ENCODE results near the gene TSACC. TPM values are rescaled to one million over a fixed set of nuclear protein-coding genes. Genes with fewer than 3 reads are reported as not detected.

TSACC gene
- 0.47 and 0.82 TPM in 2 replicates for total RNA-seq

GRCh38 chr1:156338180-156338976, at the start of gene TSACC, which contains the start of gene CCT3:
TSS of gene TSACC (plus strand) at chr1:156338526. CDS start at chr1:156339758, 1,232 bp downstream.
TSS of gene CCT3 (minus strand) at chr1:156338292. CDS start at chr1:156338184, 108 bp downstream.
- Mint-ChIP-seq H3K4me1 (peaks cover 26% of the 10 kb centered on the region), H3K36me3 (ENCODE audit: low read depth) (peaks cover 45% of the 10 kb centered on the region), H3K27ac (peak within 1 kb of the TSS; percentile 97), H3K9me3 (peaks cover 3% of the 10 kb centered on the region), H3K27me3 (peaks cover 9% of the 10 kb centered on the region), H3K4me3 (peak within 1 kb of the TSS; percentile 99)
- intact Hi-C loops (cut with micrococcal nuclease), result loop anchor here (1.0 to 5.0 kb wide), 3 partner anchors 56 to 286 kb away; partner anchors contain the start of genes LAMTOR2, MEF2D, SMG5 and UBQLN4
- peak; percentile 100 for DNase-seq

DNA sequence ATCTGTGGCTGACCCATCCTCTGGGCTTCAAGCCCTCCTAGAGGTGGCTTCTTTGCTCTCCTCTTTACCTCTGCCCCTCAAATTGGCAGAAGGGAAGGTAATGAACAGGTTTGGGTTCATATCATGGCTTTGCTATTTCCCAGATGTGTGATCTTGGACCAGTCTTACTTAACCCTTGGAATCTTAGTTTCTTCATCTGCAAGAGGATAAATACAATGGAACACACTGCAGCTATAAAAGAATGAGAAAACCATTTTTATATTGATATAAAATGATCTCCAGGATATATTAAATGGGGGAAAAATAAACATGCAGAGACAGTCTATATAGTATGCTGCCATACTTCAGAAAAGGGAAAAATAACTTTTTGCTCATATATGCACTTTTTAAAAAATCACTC, 48.5 kb upstream of the TSACC start:
- Mint-ChIP-seq H3K27me3 (no peaks in the 10 kb centered on the region), H3K4me1 (peaks cover 10% of the 10 kb centered on the region), H3K4me3 (no peak overlapping the region), H3K36me3 (ENCODE audit: low read depth) (peaks cover 11% of the 10 kb centered on the region), H3K27ac (no peak overlapping the region), H3K9me3 (no peaks in the 10 kb centered on the region)
- intact Hi-C loops (cut with micrococcal nuclease), result no loop called here
- DNase-seq, result no peak

DNA sequence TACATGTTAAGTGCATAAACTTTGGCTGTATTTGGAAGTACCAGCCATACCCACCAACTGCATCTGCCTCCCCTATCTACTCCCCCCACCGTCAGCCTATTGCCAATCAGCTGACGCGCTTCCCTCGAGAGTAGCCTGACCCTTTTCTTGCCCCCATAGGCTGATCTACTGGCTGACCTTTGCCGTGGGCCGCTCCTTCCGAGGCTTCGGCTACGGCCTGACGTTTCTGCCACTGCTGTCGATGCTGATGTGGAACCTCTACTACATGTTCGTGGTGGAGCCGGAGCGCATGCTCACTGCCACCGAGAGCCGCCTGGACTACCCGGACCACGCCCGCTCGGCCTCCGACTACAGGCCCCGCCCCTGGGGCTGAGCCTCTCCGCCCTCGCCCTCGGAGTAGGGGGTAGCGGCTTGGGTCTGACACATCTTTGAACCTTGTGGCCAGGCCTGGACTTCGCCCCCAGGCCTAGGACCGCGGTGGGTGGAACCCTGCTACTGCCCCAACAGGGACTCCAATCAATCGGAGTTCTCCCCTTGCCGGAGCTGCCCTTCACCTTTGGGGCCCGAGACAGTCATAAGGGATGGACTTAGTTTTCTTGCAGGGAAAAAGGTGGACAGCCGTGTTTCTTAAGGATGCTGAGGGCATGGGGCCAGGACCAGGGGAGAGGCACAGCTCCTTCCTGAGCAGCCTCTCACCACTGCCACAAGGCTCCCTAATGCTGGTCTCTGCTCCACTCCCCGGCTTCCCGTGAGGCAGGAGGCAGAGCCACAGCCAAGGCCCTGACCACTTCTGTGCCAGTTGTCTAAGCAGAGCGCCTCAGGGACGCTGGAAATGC, 46.9 kb upstream of the TSACC start:
- no peaks in the 10 kb centered on the region for H3K27me3 Mint-ChIP-seq
- no peak overlapping the region for H3K27ac Mint-ChIP-seq
- no peaks in the 10 kb centered on the region for H3K9me3 Mint-ChIP-seq
- H3K36me3 Mint-ChIP-seq (ENCODE audit: low read depth), result peaks cover 9% of the 10 kb centered on the region
- intact Hi-C loops (cut with micrococcal nuclease), result no loop called here
- peaks cover 18% of the 10 kb centered on the region for H3K4me1 Mint-ChIP-seq
- DNase-seq, result peak; percentile 67
- H3K4me3 Mint-ChIP-seq, result peak overlapping the region; percentile 50

GRCh38 chr1:156293098-156293434, 45.3 kb upstream of the TSACC start:
- no peak overlapping the region for H3K4me3 Mint-ChIP-seq
- intact Hi-C loops (cut with micrococcal nuclease), result no loop called here

DNA sequence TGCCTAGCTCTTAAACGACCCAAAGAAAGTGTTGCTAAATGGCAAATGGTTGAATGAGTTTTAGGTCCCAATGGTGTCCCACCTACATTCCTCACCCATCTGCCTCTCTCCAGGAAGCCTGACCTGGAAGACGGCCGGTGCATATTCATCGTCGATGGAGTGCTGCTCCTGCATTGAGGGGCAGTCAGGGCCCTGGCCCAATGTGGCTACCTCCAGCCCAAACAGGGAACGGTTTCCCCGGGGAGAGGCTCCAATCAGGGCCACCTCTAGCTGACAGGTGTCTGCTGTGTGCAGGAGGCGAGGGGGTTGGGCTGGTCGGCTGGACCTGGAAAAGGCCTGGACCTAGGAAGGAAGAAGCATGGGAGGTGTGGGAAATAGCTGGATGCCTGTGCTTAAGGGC, 44.4 kb upstream of the TSACC start:
- no peak overlapping the region for H3K4me3 Mint-ChIP-seq
- H3K36me3 Mint-ChIP-seq (ENCODE audit: low read depth), result peaks cover 6% of the 10 kb centered on the region
- H3K4me1 Mint-ChIP-seq, result peaks cover 18% of the 10 kb centered on the region
- no peak overlapping the region for H3K27ac Mint-ChIP-seq
- H3K9me3 Mint-ChIP-seq, result no peaks in the 10 kb centered on the region
- DNase-seq, result no peak
- intact Hi-C loops (cut with micrococcal nuclease), result no loop called here
- H3K27me3 Mint-ChIP-seq, result no peaks in the 10 kb centered on the region

More at GRCh38 chr1:156293098-156293434, 45.3 kb upstream of the TSACC start:
- Mint-ChIP-seq H3K9me3 (no peaks in the 10 kb centered on the region), H3K4me1 (peaks cover 18% of the 10 kb centered on the region), H3K36me3 (ENCODE audit: low read depth) (peaks cover 9% of the 10 kb centered on the region), H3K27ac (no peak overlapping the region), H3K27me3 (no peaks in the 10 kb centered on the region)
- no peak for DNase-seq

- peak; percentile 88 for DNase-seq
- intact Hi-C loops (cut with micrococcal nuclease), result loop anchor here (1.0 kb wide), 1 partner anchor 12 kb away; no protein-coding TSS in a partner anchor
- Mint-ChIP-seq H3K27me3 (no peaks in the 10 kb centered on the region), H3K9me3 (no peaks in the 10 kb centered on the region), H3K4me3 (peak within 1 kb of the TSS; percentile 93), H3K27ac (peak within 1 kb of the TSS; percentile 74), H3K4me1 (peaks cover 18% of the 10 kb centered on the region), H3K36me3 (ENCODE audit: low read depth) (peaks cover 4% of the 10 kb centered on the region)
These were observed 42.9 kb upstream of the TSACC start, which contains the start of gene GLMP for GRCh38 chr1:156295391-156295947. TSS of gene GLMP (minus strand) at chr1:156295679. CDS start at chr1:156295645, 34 bp downstream.

- intact Hi-C loops (cut with micrococcal nuclease), result no loop called here
- H3K9me3 Mint-ChIP-seq, result no peaks in the 10 kb centered on the region
- H3K27me3 Mint-ChIP-seq, result no peaks in the 10 kb centered on the region
- peaks cover 15% of the 10 kb centered on the region for H3K4me1 Mint-ChIP-seq
- H3K27ac Mint-ChIP-seq, result no peak within 1 kb of the TSS
- no peak within 1 kb of the TSS for H3K4me3 Mint-ChIP-seq
- no peaks in the 10 kb centered on the region for H3K36me3 Mint-ChIP-seq (ENCODE audit: low read depth)
- no peak for DNase-seq
These were observed 39.4 kb upstream of the TSACC start, which contains the start of gene VHLL for GRCh38 chr1:156298852-156299357. TSS of gene VHLL (minus strand) at chr1:156299307. CDS start at chr1:156299189, 118 bp downstream.

DNA sequence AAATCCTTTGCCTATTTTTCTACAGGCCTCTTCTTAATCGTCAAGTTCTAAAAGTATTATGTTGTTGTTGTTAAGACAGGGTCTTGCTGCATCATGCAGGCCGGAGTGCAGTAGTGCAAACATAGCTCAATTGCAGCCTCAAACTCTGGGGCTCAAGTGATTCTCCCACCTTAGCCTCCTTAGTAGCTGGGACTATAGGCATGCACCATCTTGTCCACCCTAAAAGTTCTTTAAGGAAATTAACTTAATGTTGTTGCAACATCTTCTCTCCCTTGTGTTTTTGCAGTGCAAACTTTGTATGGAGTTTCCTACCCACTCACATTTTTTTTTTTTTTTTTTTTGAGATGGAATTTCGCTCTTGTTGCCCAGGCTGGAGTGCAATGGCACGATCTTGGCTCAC, 35.1 kb upstream of the TSACC start:
- Mint-ChIP-seq H3K9me3 (no peaks in the 10 kb centered on the region), H3K27me3 (no peaks in the 10 kb centered on the region), H3K27ac (no peak overlapping the region), H3K4me1 (no peaks in the 10 kb centered on the region), H3K36me3 (ENCODE audit: low read depth) (peaks cover 14% of the 10 kb centered on the region), H3K4me3 (no peak overlapping the region)
- intact Hi-C loops (cut with micrococcal nuclease), result no loop called here
- no peak for DNase-seq

GRCh38 chr1:156305215-156305614, 33.1 kb upstream of the TSACC start:
- no peak for DNase-seq
- intact Hi-C loops (cut with micrococcal nuclease), result no loop called here
- H3K4me3 Mint-ChIP-seq, result no peak overlapping the region
- no peak overlapping the region for H3K27ac Mint-ChIP-seq
- H3K27me3 Mint-ChIP-seq, result no peaks in the 10 kb centered on the region
- H3K9me3 Mint-ChIP-seq, result no peaks in the 10 kb centered on the region
- H3K36me3 Mint-ChIP-seq (ENCODE audit: low read depth), result peaks cover 27% of the 10 kb centered on the region
- no peaks in the 10 kb centered on the region for H3K4me1 Mint-ChIP-seq

DNA sequence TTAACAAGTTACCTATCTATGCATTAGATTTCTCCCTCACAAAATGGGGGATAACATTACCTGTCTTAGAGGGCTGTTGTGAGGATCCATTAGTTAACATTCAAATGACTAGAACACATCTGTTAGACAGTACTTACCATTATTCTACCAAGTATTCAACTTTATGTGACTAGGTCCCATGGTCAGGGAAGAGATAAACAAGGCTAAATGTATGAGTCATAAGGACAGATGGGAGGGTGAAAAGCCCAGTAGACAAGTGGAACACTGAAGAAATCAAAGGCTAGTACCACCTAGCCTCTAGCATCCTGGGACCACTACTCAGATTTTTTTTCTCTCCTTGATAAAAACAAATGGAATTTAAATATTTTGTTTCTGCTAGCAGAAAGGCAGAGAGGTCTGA, 30.2 kb upstream of the TSACC start:
- H3K9me3 Mint-ChIP-seq, result no peaks in the 10 kb centered on the region
- intact Hi-C loops (cut with micrococcal nuclease), result no loop called here
- H3K36me3 Mint-ChIP-seq (ENCODE audit: low read depth), result peaks cover 44% of the 10 kb centered on the region
- no peak overlapping the region for H3K27ac Mint-ChIP-seq
- DNase-seq, result no peak
- no peak overlapping the region for H3K4me3 Mint-ChIP-seq
- no peaks in the 10 kb centered on the region for H3K27me3 Mint-ChIP-seq
- H3K4me1 Mint-ChIP-seq, result no peaks in the 10 kb centered on the region

DNA sequence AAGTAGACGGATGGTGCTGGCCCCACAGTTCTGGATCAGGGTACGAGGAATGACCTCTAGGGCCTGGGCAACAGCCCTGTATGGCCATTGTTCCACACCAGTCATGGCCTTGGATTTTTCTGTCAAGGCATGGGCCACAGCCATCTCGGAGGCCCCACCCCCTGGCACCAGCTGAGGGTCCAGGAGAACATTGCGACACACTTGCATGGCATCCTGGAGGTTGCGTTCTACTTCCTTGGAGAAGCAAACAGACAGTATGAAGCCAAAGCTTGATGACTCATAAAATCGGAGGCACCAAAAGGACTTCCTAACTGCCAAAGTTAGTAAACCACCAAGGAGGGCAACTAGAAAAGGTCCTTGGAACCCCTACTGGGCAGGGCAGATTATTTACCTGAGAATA, 27.4 kb upstream of the TSACC start:
- peaks cover 62% of the 10 kb centered on the region for H3K36me3 Mint-ChIP-seq (ENCODE audit: low read depth)
- intact Hi-C loops (cut with micrococcal nuclease), result no loop called here
- no peak for DNase-seq
- no peaks in the 10 kb centered on the region for H3K9me3 Mint-ChIP-seq
- no peaks in the 10 kb centered on the region for H3K4me1 Mint-ChIP-seq
- H3K4me3 Mint-ChIP-seq, result no peak overlapping the region
- H3K27ac Mint-ChIP-seq, result no peak overlapping the region
- H3K27me3 Mint-ChIP-seq, result no peaks in the 10 kb centered on the region

DNA sequence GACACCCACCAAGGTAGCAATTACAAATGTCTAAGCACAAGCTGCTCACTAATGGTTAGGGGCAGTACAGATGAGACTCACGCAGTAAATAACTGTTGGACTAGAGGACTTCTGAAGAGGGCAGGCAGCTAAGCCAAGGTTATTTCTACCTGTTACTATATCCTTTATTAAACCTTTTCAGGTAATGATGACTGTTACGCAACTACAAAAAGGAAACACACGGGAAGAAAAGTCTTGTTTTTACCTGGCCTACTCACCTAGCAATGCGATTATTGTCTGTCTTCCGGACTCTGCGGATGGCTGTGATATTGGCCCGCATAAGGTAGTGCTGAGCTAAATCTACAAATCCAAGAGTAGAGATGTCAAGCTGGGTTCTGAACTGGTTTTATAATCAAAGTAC, 21.4 kb upstream of the TSACC start:
- intact Hi-C loops (cut with micrococcal nuclease), result loop anchor here (5.0 kb wide), 1 partner anchor 170 kb away; no protein-coding TSS in a partner anchor
- no peaks in the 10 kb centered on the region for H3K9me3 Mint-ChIP-seq
- no peaks in the 10 kb centered on the region for H3K27me3 Mint-ChIP-seq
- no peak for DNase-seq
- no peaks in the 10 kb centered on the region for H3K4me1 Mint-ChIP-seq
- no peak overlapping the region for H3K27ac Mint-ChIP-seq
- H3K36me3 Mint-ChIP-seq (ENCODE audit: low read depth), result peaks cover 75% of the 10 kb centered on the region
- H3K4me3 Mint-ChIP-seq, result no peak overlapping the region

- Mint-ChIP-seq H3K4me1 (no peaks in the 10 kb centered on the region), H3K27ac (no peak overlapping the region), H3K36me3 (ENCODE audit: low read depth) (peaks cover 72% of the 10 kb centered on the region), H3K4me3 (no peak overlapping the region), H3K27me3 (no peaks in the 10 kb centered on the region), H3K9me3 (no peaks in the 10 kb centered on the region)
- peak; percentile 68 for DNase-seq
- intact Hi-C loops (cut with micrococcal nuclease), result loop anchor here (5.0 kb wide), 1 partner anchor 172 kb away; no protein-coding TSS in a partner anchor
These were observed 18.7 kb upstream of the TSACC start for GRCh38 chr1:156319664-156320063.

Data from activated CD4-positive, alpha-beta T cell treated with anti-CD3 and anti-CD28 coated beads, Interleukin-2, amount 10 ng/mL, durations not matched to agents 24 days and 14 days (primary cell).